Activated CD8-positive, alpha-beta memory T cell treated with anti-CD3 and anti-CD28 coated beads for 36 hours (primary cell): ENCODE data around the gene KRT82. TPM values are rescaled to one million over a fixed set of nuclear protein-coding genes. Genes with fewer than 3 reads are reported as not detected.
"Not testable (repeated sequence)": the region's sequence is repeated elsewhere in the genome, so short reads cannot be mapped to it uniquely, and the experiment has no call there.

Experiments
- CTCF ChIA-PET: fragments of 350-600 bp; sonication (Branson Sonifier 250); formaldehyde crosslinking; loops from one replicate; lab custom pipeline; 2021; ENCODE audit warnings: antibody characterized with exemption; lab: Charles Lee
- POLR2A ChIA-PET: fragments of 350-600 bp; sonication (Branson Sonifier 250); formaldehyde crosslinking; loops from one replicate; lab custom pipeline; 2021; ENCODE audit warnings: antibody characterized with exemption; lab: Charles Lee
- total RNA-seq, 2 experiments: library from RNA; stranded (reverse); gene quantifications; one replicate each; pipeline ENCODE4 v1.2.3, GENCODE V29; 2021

KRT82 gene
- not detected for total RNA-seq

- CTCF ChIA-PET: no interaction called here
- POLR2A ChIA-PET: no interaction called here
Measured at GRCh38 chr12:52405922-52406385, at the start of gene KRT82. Gene KRT82 (minus strand): TSS chr12:52406335. CDS start chr12:52406277, 58 bp downstream.

GRCh38 chr12:52455821-52456220 is 49.7 kb upstream of the KRT82 start:
- POLR2A ChIA-PET: no interaction called here

GRCh38 chr12:52454411-52455201 is 48.5 kb upstream of the KRT82 start:
- CTCF ChIA-PET: no interaction called here

More at GRCh38 chr12:52455821-52456220, 49.7 kb upstream of the KRT82 start:
- CTCF ChIA-PET: no interaction called here

GRCh38 chr12:52452101-52452500 is 46.0 kb upstream of the KRT82 start, which contains the start of gene KRT6B:
Gene KRT6B (minus strand): TSS chr12:52452146. CDS start chr12:52452078, 68 bp downstream.
- CTCF ChIA-PET: no interaction called here

More at GRCh38 chr12:52454411-52455201, 48.5 kb upstream of the KRT82 start:
- POLR2A ChIA-PET: no interaction called here

GRCh38 chr12:52448228-52448627 is 42.1 kb upstream of the KRT82 start:
- ChIA-PET CTCF (no interaction called here), POLR2A (no interaction called here)

More at GRCh38 chr12:52452101-52452500, 46.0 kb upstream of the KRT82 start, which contains the start of gene KRT6B:
- POLR2A ChIA-PET: no interaction called here

- POLR2A ChIA-PET: not testable (repeated sequence)
- CTCF ChIA-PET: interaction anchor here (0.9 kb wide), 1 partner anchor 21 kb away, joined by 3 read pairs; no protein-coding TSS in a partner anchor
Measured at GRCh38 chr12:52447196-52447595, 41.1 kb upstream of the KRT82 start.

DNA sequence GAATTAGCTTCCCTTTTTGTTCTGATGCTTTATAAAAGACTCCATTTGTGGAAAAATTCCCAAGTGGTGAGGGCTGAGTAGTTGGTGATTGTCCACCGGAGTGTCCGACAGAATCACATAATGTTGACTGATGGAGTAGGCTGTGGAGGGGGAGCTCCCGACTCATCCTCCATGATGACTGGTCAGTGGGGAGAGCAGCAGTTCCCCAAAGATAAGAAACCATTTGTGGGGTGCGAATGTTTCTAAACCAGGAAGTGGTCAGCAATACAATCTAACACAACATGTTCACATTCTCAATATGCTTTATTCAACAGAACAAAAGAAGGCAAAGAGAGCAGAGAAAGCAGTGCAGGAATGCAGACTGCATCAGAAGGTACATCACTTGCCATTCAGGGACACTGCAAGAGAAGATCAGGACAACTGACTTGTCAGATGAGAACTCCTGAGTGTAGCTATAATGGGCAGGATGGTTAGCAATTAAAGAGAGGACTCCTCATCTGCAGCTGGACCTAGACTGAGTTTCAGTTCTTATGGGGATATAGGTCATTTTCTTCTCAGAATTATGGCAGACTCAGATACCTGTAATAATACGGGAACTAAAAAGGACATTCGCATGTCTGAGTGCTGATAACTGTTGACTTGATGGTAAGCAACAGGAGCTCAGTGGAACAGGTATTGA is 40.4 kb upstream of the KRT82 start:
- ChIA-PET CTCF (interaction anchor here (0.9 kb wide), 1 partner anchor 21 kb away, joined by 3 read pairs; no protein-coding TSS in a partner anchor), POLR2A (no interaction called here)

- ChIA-PET CTCF (no interaction called here), POLR2A (no interaction called here)
Measured at GRCh38 chr12:52445876-52446275, 39.7 kb upstream of the KRT82 start.

GRCh38 chr12:52444647-52445595 is 38.8 kb upstream of the KRT82 start:
- ChIA-PET POLR2A (no interaction called here), CTCF (no interaction called here)

DNA sequence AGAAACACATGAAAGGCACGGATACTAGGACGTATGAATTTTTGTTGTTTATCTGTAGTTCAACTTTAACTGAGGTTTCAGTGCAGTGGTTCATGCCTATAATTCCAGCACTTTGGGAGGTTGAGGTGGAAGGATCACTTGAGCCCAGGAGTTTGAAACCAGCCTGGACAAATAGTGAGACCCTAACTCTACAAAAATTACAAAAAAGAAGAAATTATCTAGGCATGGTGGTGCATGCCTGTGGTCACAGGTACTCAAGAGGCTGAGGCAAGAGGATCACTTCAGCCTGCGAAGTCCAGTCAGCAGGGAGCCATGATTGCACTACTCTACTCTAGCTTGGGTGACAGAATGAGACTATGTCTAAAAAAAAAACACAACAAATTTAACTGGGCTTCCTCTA is 37.8 kb upstream of the KRT82 start:
- ChIA-PET CTCF (no interaction called here), POLR2A (no interaction called here)

DNA sequence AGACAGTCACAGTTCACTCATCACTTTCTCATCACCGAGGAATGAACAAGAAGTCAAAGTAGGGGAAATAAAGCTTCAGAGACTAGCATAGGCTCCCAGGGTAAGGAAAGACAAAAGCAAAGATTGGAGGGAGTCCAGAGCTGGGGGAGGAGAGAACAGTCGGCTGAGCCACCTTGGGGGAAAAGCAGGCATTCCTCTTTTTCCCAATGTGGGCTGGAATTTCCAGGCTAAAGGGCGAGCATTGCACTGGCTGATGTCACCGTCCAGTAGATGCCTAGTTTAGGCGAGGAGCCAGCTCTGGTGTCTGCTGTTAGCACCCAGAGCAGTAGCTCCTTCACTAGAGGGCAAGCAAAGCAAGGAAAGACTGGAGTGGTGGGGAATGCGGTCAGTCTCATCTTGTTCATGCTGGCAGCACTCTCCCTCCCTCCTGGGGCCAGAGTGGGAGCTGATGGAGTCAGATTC is 36.5 kb upstream of the KRT82 start:
- POLR2A ChIA-PET: no interaction called here
- CTCF ChIA-PET: no interaction called here

DNA sequence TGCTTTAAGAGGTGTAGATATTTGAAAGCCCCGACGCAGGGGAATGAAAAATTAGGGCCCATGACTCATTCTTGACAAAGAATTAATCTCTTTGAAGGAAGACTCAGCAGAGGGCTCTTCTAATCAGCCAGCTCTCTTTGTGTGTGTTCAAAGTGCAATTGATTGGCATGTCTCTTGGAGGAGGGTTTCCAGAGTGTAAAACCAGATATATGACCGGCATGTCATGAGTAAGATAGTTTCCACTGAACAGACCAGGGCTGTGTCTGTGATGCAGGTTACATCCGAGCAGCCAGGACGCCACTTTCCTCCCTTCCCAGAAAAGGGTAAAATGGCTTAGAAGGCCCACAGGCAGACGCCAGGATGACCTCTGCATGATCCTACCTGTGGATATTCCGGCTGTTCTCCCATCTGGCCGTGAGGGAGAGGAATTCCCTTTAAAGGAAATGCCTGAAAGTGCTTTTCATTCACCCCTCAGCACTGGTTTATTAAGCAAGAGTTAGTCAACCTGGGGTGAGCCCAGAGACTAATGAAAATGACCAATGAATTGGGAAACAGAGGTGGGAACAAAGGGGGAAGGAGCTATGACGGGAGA is 35.3 kb upstream of the KRT82 start:
- CTCF ChIA-PET: no interaction called here
- POLR2A ChIA-PET: no interaction called here

- ChIA-PET CTCF (no interaction called here), POLR2A (no interaction called here)
Measured at GRCh38 chr12:52440821-52441319, 34.7 kb upstream of the KRT82 start.

- POLR2A ChIA-PET: no interaction called here
Measured at GRCh38 chr12:52439845-52440244, 33.7 kb upstream of the KRT82 start.

GRCh38 chr12:52439420-52439819 is 33.3 kb upstream of the KRT82 start:
- POLR2A ChIA-PET: no interaction called here
- CTCF ChIA-PET: no interaction called here

More at GRCh38 chr12:52439845-52440244, 33.7 kb upstream of the KRT82 start:
- CTCF ChIA-PET: no interaction called here

DNA sequence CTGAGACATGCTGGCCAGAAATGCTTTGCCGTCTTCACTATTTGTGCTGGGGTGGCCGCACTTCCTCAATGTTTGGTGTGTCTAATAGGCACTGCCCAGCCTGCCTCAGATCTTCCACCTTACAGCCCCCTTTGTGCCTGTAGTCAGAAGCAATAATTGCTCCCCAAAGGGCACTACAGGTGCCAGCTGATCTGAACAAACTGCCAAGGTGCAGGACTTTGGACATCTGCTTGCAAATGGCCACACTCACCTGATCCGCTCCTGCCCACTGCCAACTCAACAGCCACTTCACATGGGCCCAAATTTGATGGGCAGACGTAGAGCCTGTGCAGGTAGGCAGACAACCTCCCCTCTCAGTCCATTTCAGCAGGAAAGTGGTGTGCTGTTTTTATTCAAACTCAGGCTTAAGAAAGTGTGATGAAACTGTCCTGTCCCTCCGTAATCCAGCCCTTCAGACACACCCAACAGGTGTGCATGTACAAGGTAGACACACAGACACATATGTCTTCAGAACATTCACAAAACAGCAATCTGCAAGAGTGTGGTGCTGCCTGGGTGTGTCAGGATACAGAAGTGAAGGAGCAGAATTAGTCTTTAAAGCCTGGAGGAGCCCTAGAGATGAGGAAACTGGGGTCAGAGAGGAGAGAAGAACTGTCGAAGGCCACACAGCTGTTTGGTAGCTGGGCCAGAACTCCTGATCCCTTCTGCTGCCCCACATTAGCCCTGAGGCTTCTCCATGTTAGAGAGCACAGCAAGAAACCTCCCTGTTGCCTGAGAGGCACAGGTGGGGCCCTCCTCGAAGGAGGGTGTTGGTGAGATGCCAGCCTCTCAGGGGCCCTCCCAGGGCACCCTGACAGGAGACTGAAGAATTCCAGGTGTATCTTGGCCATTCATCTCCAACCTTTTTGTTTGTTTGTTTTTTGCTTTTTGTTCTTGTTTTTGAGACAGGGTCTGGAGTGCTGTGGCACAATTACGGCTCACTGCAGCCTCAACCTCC is 32.5 kb upstream of the KRT82 start:
- CTCF ChIA-PET: no interaction called here
- POLR2A ChIA-PET: no interaction called here

- POLR2A ChIA-PET: no interaction called here
- CTCF ChIA-PET: no interaction called here
Measured at GRCh38 chr12:52437508-52437907, 31.4 kb upstream of the KRT82 start.
